NCI-H1694 treated with DMSO at 0.1 percent for 48 hours (cell line): ENCODE results near the gene CBX4.

ENCODE experiments used
- DNase-seq: peaks from one replicate; lab custom pipeline; 2025; lab: John Stamatoyannopoulos, UW

The CBX4 gene

GRCh38 chr17:79811868-79812352 is 27.3 kb downstream of the CBX4 start:
- DNase-seq, result peak; percentile 50

DNA sequence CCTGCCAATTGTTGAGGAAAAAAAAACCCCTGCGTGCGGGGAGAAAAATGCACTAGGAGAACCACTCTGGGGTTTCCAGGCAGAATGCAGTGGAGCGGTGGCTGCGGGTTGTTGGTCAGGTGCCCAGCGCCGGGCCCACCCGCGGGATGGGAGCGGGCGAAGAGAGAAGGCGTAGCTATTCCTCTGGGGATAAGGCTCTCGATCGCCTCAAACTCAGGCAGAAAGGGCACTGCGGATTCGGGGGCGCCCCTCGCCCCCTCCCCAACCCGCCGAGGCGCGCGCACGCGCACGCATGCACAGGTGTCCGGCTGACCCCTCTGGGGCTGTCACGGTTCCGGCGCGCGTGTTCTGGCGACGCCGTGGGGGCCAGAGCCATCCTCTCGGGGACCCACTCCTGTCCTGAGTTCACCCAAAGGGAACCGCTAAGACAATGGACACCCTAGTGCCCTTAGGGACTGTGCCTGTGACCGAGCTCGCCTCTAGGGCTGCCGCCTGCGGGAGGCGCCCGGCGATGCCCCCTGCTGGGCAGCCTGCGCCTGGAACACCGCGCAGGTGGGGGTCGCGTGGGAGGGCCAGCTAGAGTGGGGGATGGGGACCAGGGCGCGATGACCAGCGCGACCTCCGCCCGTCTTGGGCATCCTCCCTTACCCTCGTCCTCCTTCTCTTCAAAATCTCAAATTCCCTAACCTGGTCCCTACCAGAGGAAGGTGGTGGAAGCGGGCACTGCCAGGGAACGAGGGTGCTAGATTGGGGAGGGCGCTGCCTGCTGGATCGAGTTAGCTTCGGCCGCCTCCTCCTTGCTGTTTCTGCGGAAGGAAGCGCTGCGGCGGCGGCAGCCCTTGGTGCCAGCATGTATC is 28.0 kb downstream of the CBX4 start:
- DNase-seq, result peak; percentile 86

DNA sequence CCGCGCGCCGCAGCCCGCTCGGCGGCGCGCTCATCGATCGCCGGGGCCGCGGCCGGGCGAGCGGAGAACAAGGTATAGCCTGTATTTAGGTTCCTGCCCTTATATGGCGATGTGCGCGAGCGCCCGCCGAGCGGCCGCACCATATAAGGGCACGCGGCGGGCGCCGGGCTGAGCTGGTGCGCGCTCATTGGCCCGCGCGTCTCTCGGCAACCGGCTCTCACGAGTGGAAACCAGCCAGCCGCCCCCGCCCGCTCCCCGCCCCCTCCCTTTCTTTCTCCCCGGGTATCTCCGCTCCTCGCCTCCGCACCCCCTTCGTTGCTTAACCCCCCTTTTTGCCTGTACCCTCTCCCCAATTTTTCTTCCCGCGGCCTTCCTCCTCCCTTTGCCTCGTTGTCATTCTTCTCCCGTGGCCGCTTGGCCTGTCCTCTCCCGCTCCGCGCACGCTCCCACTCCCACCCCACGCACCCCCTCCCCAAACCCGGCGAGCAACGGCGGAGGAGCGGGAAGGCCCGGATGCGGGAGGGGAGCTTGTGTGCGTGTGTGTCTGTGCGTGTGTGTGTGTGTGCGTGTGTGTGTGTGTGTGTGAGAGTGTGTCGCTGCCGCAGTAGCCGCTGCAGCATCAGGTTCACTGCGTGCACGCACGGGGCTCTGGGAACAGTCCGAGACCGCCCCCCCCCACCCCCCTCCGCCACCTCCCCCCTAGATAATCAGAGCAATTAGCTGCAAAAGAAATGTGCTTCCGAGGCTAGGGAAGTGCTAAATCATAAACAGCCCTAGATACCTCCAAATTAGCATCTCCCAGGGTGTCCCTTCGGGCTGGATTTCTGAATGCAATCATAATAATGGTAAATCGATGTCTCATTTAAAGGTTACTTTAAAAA is 28.9 kb downstream of the CBX4 start:
- peak; percentile 87 for DNase-seq

DNA sequence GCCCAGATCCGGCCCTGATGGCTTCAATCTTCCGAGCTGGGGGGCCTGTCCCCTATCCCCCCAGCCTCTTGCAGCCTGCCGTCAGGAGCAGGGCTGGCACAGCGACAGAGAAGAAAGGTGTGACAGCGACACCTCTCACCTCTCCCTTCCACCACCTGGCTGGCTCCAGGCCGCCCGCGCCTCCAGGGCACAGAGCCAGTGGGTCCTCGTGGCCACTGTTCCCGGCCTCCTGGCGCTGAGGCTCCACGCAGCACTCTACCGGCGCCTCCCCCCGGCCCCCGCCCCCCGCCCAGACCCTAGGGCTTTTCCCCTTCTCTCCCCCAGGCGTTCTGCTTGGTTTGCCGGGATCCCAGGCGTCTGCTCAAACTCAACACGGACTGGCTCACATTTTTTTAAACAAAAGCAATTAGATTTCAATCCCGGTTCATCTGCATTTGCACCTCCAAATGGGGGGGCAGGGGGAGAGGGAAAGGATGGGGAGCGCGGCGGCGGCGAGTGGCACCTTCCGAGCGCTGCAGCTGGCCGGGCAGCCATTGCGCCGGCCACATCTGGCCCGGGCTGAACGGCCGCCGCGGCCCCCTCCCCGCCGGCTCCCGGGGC is 29.6 kb downstream of the CBX4 start:
- DNase-seq, result no peak

- peak; percentile 28 for DNase-seq
Measured at GRCh38 chr17:79808763-79809529, 30.3 kb downstream of the CBX4 start.

- DNase-seq, result no peak
Measured at GRCh38 chr17:79806863-79807720, 32.1 kb downstream of the CBX4 start.

DNA sequence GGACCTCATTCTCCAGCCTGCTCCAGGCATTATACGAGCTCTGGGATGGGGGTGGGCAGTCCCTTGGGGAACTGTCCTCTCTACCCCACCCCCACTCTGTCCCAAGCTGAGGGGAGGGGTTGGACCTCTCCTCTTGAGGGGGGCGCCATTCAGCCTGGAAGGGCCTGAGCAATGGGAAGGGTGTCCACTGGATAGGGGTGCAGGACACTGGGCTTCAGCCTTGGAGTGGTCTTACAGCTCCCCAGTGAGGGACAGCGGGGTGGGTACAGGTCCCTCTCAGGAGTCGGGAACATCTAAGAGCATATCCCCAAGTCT is 32.8 kb downstream of the CBX4 start:
- no peak for DNase-seq

GRCh38 chr17:79804856-79805696 is 34.2 kb downstream of the CBX4 start:
- DNase-seq, result no peak

DNA sequence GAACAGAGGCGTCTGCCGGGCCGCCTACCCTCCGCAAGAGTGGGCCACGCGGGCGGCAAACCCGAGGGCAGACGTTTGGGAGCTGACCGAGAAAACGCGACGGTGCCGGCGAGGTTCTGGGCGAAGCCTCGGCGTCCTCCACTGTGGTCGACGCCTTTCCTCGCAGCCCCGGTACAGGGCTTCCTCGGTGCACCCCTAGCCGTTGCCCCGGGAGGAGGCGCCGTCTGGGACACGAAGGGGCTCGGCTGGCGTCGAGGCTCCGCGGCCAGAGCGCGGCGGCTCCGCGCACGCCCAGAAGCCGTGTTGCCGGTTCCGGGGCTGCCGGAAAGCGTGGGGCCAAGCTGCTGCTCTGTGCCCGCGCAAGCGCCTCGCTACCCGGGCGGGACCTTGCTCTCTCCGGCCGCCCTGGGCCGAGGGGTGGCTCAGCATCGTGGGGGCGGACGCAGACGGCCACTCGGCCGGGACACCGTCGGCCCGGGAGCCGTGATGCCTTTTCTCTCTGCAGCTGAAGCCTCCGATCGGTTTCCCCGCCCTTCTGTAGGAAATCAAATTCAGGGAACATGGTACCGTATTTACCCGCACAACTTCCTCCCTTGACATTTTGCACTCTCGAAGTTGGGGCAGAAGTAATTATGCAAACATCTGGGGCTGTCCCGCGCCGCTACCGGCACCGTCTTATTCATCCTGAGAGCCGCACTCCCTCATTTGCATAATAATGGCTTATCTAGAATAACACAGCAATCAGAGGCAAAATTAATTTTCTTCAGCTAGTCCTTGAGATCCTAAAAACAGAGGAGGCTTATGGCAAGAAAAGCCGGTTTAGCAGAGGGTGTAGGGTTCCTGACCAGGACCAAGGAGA is 35.0 kb downstream of the CBX4 start:
- DNase-seq, result no peak

DNA sequence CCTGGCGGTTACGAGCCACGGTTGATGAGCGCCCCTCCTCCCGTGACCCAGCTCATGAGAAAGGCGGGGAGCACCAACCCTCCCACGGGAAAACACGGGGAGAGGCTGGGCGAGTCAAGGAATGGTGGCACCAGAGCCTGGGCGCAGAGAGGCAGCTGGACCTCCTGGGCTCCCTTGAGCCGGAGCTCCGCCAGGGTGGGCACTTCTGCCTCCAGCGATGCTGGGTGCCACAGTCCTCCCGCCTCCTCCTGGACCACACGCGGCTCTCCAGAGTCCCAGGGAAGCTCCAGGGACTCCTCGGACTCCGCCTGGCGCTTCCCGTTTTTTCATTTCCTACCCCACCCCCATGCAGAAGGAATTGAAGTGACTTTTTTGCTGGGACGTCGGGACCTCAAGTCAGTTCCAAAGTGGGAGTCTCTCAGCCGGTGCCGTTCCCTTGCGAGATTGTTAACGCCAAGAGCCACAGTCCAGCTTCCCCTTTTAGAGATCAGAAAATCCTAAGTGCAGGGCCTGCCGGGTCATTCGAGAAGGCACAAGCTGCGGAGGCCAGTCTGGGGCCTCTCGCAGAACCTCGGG is 35.7 kb downstream of the CBX4 start:
- no peak for DNase-seq

DNA sequence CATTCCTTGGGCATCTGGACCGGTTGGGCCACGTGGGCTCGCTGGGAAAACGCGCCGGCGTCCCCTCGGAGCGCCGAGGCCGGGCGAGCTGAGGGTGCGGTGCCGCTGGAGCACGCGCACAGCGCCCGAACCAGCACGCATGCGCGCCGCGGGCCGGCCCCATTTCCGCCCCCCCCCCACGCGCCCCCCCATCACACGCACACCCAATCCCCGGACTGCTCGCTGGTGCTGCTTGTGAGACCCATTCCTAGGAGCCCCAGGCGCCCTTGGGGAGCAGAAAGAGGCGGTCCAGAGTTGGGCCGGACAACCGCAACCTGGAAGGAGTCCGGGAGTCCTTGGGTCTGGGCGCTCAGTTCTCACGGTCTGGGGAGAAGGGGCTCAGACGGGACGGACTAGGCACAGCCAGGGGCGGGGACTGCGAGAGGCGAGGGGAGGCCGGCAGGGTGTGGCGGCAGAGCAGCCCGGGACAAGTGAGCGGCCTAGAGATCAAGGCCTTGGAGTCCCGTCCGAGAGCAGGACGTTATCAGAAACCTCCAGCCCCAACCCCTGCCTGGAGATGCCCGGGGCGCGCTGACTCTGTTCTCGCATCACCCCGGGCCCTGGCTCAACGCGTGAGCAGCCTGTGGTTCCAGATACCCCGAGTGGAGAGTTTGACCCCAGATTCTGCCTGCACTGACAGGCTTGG is 36.4 kb downstream of the CBX4 start:
- DNase-seq, result no peak

GRCh38 chr17:79802039-79802735 is 37.1 kb downstream of the CBX4 start:
- no peak for DNase-seq

DNA sequence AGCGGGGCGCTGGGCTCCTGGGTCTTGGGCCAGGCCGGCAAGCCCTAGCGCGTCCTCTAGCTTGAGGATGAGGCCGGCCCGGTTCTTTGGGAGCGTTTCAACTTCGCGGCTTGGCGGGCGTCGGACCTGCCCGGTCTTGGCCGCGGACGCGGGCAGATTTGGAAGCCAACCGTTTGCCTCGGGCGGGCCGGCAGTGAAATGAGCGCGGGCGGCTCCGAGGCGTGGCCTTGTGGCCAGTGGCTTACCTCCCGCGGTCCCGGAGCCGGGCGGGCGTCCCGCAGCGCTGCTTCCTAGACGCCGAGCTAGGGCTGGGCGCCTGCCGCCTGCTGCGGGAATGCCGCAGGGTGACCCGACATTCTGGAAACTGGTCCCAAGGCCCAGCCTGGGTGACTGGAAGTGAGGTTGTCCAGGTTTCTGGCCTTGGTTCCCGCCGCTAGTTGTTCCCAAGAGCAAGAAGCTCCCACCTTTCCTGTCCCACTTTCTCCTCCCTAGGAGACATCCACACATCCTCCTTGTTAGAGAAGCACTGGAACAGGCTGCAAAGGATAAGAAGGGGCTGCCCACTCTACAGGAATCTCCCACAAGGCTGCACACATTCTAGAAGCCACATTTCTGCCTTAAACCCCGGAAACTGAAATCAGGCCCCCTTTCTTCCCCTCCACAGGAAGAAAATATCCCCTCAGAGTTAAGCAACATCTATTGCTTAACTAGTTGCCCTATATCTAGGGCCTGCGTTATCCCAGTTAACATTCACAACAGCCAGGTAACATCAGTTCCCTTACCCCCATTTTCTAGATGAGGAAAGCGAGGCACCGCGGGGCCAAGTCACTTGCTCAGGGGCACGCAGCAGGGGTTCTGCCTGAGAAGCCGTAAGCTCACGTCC is 37.8 kb downstream of the CBX4 start:
- no peak for DNase-seq

GRCh38 chr17:79800325-79801155 is 38.7 kb downstream of the CBX4 start:
- DNase-seq, result peak; percentile 69

- no peak for DNase-seq
Measured at GRCh38 chr17:79799538-79800324, 39.5 kb downstream of the CBX4 start.
